Chondrocyte (in vitro differentiated cells): ENCODE measurements around the gene CALY. TPM values are rescaled to one million over a fixed set of nuclear protein-coding genes. Genes with fewer than 3 reads are reported as not detected.

ENCODE experiments used
- DNase-seq: peaks from one replicate; pipeline ENCODE4 v3.0.0; 2021; ENCODE audit warnings: mixed read lengths, low spot score
- H3K27ac Mint-ChIP-seq: one replicate; pipeline ENCODE4 v1.8.0; 2021; ENCODE audit warnings: mild to moderate bottlenecking, moderate library complexity, mixed read lengths; ENCODE audit not compliant: unreplicated experiment
- H3K27me3 Mint-ChIP-seq: 2 replicates; pipeline ENCODE4 v1.8.0; 2021; ENCODE audit warnings: low read depth, mixed read lengths
- H3K36me3 Mint-ChIP-seq: 2 replicates; pipeline ENCODE4 v1.8.0; 2021; ENCODE audit warnings: low read depth, mixed read lengths
- H3K4me1 Mint-ChIP-seq: 2 replicates; pipeline ENCODE4 v1.8.0; 2021; ENCODE audit warnings: low read depth, mild to moderate bottlenecking, mixed read lengths
- H3K4me3 Mint-ChIP-seq: one replicate; pipeline ENCODE4 v1.8.0; 2021; ENCODE audit warnings: mild to moderate bottlenecking, moderate library complexity, mixed read lengths; ENCODE audit not compliant: unreplicated experiment
- H3K9me3 Mint-ChIP-seq: 2 replicates; pipeline ENCODE4 v1.8.0; 2021; ENCODE audit warnings: low read depth, mixed read lengths
- total RNA-seq: library from RNA; stranded (reverse); gene quantifications from 3 replicates; pipeline ENCODE4 v1.2.1, GENCODE V29; 2021
- TF ChIP-seq, protein P1 (sequence below): fragments of 200-600 bp; sonication (generic); IDR thresholded peaks from 2 replicates; pipeline ENCODE4 v1.5.0; 2021; ENCODE audit warnings: antibody characterized with exemption, mild to moderate bottlenecking, moderate library complexity

The CALY gene
- total RNA-seq, 1 donor from 2014 or later, result 8.9 TPM

DNA sequence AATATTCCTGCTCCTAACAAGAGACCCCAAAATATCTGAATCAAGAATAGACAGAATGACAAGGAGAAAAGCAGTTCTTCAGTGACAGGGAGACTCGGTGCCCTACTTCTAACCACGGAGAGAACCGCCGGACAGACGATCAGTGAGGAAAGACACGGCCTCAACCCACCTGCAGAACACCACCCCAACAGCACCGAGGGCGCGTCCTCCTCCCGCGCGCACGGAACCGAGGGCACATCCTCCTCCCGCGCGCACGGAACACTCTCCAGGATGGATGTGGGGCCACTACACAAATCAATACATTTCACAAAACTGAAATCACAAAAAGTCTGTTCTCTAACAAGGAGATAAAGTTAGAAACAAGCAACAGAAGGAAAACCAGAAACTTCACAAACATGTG is 50.3 kb downstream of the CALY start:
- no peaks in the 10 kb centered on the region for H3K9me3 Mint-ChIP-seq
- no peak for DNase-seq
- H3K4me3 Mint-ChIP-seq, result no peak overlapping the region
- TF ChIP-seq, protein P1, sequence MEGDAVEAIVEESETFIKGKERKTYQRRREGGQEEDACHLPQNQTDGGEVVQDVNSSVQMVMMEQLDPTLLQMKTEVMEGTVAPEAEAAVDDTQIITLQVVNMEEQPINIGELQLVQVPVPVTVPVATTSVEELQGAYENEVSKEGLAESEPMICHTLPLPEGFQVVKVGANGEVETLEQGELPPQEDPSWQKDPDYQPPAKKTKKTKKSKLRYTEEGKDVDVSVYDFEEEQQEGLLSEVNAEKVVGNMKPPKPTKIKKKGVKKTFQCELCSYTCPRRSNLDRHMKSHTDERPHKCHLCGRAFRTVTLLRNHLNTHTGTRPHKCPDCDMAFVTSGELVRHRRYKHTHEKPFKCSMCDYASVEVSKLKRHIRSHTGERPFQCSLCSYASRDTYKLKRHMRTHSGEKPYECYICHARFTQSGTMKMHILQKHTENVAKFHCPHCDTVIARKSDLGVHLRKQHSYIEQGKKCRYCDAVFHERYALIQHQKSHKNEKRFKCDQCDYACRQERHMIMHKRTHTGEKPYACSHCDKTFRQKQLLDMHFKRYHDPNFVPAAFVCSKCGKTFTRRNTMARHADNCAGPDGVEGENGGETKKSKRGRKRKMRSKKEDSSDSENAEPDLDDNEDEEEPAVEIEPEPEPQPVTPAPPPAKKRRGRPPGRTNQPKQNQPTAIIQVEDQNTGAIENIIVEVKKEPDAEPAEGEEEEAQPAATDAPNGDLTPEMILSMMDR, result no peak
- H3K27me3 Mint-ChIP-seq, result no peaks in the 10 kb centered on the region
- H3K4me1 Mint-ChIP-seq, result no peaks in the 10 kb centered on the region
- H3K27ac Mint-ChIP-seq, result no peak overlapping the region
- H3K36me3 Mint-ChIP-seq, result peaks cover 55% of the 10 kb centered on the region

DNA sequence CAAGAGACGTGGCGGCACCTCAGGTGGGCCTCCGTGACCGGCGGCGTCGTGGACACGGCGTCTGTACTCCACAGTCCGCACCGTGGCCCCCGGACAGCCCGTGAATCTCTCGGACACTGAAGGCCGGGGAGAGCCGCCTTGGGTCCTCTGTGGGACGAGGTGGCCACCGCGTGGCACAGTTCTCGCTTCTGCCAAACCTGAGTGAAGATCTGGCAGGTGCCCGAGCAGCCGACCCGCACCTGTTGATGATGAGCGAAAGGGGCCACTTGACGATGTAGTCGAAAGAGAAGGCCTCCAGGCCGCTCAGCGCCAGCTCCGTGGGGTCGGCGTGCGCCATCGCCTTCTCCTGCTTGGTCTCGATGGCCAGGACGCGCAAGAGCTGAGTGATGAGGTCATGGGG is 51.5 kb downstream of the CALY start:
- Mint-ChIP-seq H3K27me3 (no peaks in the 10 kb centered on the region), H3K9me3 (no peaks in the 10 kb centered on the region), H3K4me3 (no peak overlapping the region), H3K27ac (no peak overlapping the region), H3K36me3 (peaks cover 50% of the 10 kb centered on the region), H3K4me1 (no peaks in the 10 kb centered on the region)
- TF ChIP-seq, protein P1, result no peak
- no peak for DNase-seq

DNA sequence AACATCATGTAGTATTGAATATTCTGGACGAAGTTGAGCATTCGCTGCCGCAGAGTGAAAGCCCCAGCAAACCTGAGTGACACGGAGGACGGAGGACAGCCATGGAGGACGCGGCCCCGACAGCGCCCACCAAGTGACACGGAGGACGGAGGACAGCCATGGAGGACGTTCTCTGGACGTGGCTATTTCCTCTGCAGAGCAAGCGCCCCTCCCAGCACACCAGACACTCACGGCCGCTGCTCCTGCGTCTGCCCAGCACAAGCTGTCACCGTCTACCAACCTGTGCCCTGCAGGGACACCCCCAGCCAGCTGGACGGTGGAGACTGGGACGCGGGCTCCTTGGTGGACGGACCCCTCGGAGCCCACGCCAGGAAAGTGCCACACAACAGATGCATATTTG is 52.8 kb downstream of the CALY start:
- TF ChIP-seq, protein P1, result no peak
- DNase-seq, result no peak
- Mint-ChIP-seq H3K4me1 (no peaks in the 10 kb centered on the region), H3K9me3 (no peaks in the 10 kb centered on the region), H3K4me3 (no peak overlapping the region), H3K27ac (no peak overlapping the region), H3K36me3 (peaks cover 44% of the 10 kb centered on the region), H3K27me3 (no peaks in the 10 kb centered on the region)

DNA sequence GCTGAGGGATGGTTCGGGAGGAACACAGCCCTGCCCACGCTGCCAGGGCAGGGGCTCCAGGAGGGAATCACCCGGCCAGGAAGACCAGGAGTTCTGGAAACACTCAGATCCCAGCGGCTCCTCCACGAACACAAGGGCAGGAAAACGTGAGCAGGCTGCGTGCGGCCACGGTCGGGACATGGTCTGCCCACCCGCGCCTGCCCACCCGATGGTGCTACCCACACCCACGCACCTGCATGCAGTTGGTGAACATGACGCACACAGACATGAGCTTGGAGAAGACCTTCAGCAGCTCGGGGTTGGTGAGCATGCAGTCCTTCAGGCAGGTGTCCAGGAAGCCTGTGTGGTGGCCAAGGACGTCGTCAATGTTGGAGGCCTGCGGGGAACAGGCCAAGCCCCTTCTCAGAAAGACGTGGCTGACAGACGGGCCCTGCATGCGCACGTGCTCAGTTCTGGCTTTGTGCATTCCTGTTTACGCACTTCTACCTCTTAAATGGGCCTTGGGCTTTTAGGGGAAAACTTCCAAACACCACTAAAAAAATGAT is 53.8 kb downstream of the CALY start:
- TF ChIP-seq, protein P1, result no peak
- Mint-ChIP-seq H3K4me1 (peaks cover 2% of the 10 kb centered on the region), H3K27me3 (no peaks in the 10 kb centered on the region), H3K27ac (no peak overlapping the region), H3K36me3 (peaks cover 41% of the 10 kb centered on the region), H3K9me3 (no peaks in the 10 kb centered on the region), H3K4me3 (no peak overlapping the region)
- DNase-seq, result no peak

DNA sequence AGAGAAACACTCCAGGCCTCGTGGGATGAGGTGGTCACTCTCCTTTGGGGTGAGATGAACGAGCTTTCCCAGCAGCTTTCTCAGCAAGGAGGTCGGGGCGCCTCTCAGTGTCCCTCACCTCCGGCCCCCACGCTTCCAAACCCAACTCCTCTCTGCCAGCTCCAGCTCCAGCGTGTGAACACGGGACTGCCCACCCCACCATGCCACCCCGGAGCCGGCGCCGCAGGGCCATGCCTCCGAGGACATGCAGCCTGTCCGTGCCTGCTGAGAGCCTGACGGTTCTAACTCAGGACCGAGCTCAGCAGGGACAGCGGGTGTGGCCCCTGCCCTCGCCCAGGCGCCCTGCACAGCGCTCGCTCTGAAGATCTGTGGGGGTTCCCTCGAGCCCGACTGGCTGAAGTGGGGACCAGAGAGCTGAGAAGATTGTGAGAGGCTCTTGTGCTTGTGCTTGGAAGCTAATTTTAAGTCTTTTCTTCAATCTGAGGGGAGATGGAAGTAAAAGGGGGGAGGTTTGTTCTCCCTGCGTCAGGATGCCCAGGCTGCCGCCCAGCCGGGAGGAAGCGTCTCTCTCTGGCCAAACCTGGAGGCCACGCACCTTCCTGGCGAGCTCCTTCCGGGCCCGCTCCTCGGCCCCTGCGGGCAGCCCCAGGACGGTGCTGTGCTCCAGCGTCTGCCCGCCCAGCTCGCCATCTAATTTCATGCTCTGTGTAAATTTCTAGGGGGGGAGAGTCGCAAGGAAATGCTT is 54.9 kb downstream of the CALY start:
- Mint-ChIP-seq H3K27ac (no peak overlapping the region), H3K9me3 (no peaks in the 10 kb centered on the region), H3K4me3 (no peak overlapping the region), H3K4me1 (peaks cover 2% of the 10 kb centered on the region), H3K27me3 (no peaks in the 10 kb centered on the region), H3K36me3 (peaks cover 35% of the 10 kb centered on the region)
- TF ChIP-seq, protein P1, result no peak
- no peak for DNase-seq
